Immature natural killer cell (primary cell): ENCODE data around the gene OR11H7. TPM values are rescaled to one million over a fixed set of nuclear protein-coding genes. Genes with fewer than 3 reads are reported as not detected.
"Not testable (repeated sequence)": the region's sequence is repeated elsewhere in the genome, so short reads cannot be mapped to it uniquely, and the experiment has no call there.

ENCODE experiments used
- DNase-seq, 3 donors: peaks; one replicate each; pipeline ENCODE4 v3.0.0; 2022; ENCODE audit warnings: mixed read lengths in 1 of 3
- H3K27ac Mint-ChIP-seq, 6 donors: one replicate each; pipeline ENCODE4 v1.8.0; 2020; ENCODE audit warnings: mixed read lengths in 6 of 6, mild to moderate bottlenecking in 5 of 6, inconsistent platforms in 4 of 6, moderate library complexity in 3 of 6
- H3K27me3 Mint-ChIP-seq, 3 donors: one replicate each; pipeline ENCODE4 v1.8.0; 2020 to 2021; ENCODE audit warnings: low read depth in 3 of 3, mild to moderate bottlenecking in 3 of 3, mixed read lengths in 3 of 3, moderate library complexity in 3 of 3, inconsistent platforms in 1 of 3
- H3K36me3 Mint-ChIP-seq, 3 donors: one replicate each; pipeline ENCODE4 v1.8.0; 2020; ENCODE audit warnings: mixed read lengths in 3 of 3, inconsistent platforms in 2 of 3, mild to moderate bottlenecking in 2 of 3
- H3K4me1 Mint-ChIP-seq, 2 donors: one replicate each; pipeline ENCODE4 v1.8.0; 2020; ENCODE audit warnings: inconsistent platforms in 2 of 2, mild to moderate bottlenecking in 2 of 2, mixed read lengths in 2 of 2, moderate library complexity in 1 of 2
- H3K4me3 Mint-ChIP-seq, 5 donors: one replicate each; pipeline ENCODE4 v1.8.0; 2020; ENCODE audit warnings: mild to moderate bottlenecking in 5 of 5, mixed read lengths in 5 of 5, inconsistent platforms in 3 of 5, moderate library complexity in 3 of 5
- H3K9me3 Mint-ChIP-seq, 6 donors: one replicate each; pipeline ENCODE4 v1.8.0; 2020; ENCODE audit warnings: mild to moderate bottlenecking in 6 of 6, mixed read lengths in 6 of 6, inconsistent platforms in 4 of 6, moderate library complexity in 3 of 6
- polyA plus RNA-seq, 3 donors: library from polyadenylated mRNA; unstranded; fragments of 300-500 nt; fragmentation: Illumina TruSeq; gene quantifications; one replicate each; pipeline ENCODE4 v1.2.3, GENCODE V29; 2021

OR11H7 gene
- polyA plus RNA-seq, 3 donors from 2014 or later = not detected

DNA sequence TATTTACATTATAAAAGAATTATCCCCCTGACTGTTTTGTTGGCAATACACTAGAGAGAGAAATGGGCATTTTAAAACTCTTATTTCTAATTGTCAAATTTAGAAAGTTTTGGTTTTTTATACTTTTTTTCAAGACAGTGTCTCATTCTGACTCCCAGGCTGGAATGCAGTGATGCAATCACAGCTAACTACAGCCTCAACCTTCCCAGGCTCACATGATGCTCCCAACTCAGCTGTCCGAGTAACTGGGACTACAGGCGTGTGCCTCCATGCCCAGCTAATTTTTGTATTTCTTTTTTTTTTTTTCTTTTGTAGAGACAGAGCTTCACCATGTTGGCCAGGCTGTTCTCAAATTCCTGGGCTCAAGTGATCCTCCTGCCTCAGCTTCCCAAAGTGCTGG lies 13.6 kb upstream of the OR11H7 start:
- Mint-ChIP-seq H3K9me3 (no peaks in the 10 kb centered on the region), H3K36me3 (no peaks in the 10 kb centered on the region), H3K4me1 (no peaks in the 10 kb centered on the region), H3K27me3 (peaks cover 1 to 7% (median 2%) of the 10 kb centered on the region in 3 donors), H3K4me3 (no peak overlapping the region), H3K27ac (no peak overlapping the region)
- DNase-seq = no peak

DNA sequence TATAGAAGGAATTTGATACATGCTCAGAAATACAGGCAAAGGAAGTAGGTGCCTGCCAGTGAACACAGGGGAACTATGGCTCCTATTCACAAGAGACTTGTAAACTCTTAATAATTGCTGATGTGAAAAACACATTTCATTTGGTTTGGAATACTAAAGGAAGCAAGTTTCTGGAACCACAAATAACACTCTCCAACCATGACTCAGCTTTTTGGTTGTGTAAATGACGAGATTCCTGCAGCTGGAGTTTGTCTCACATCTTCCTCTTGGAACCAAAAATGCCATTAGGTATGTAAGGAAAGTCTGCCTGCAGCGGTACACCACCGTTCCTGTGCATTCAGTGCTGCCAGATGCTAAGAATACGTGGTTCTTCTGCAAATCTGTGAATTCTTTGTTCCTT lies 9.7 kb upstream of the OR11H7 start:
- no peak overlapping the region for H3K27ac Mint-ChIP-seq
- H3K4me3 Mint-ChIP-seq = no peak overlapping the region
- H3K4me1 Mint-ChIP-seq = no peaks in the 10 kb centered on the region
- H3K9me3 Mint-ChIP-seq = peaks cover 0 to 5% (median 0%) of the 10 kb centered on the region in 6 donors
- H3K36me3 Mint-ChIP-seq = no peaks in the 10 kb centered on the region
- DNase-seq = no peak
- peaks cover 1 to 5% (median 4%) of the 10 kb centered on the region in 3 donors for H3K27me3 Mint-ChIP-seq

DNA sequence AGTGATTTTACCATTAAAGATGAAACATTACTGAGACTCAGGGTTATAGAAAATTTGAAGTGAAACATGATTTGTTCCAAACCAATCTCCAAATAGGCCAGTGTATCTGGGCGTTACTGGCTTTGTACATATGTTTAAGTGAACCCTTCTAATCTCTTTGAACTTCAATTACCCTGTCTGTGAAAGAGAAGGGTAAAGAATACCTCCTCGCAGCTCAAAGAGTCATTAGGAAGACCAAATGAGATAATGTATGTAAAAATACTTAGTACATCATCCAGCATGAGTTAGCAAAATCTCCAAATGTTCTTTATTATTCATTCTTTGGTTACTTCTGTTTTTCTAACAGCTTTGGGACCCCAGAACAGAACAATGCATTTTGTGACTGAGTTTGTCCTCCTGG lies 5.4 kb upstream of the OR11H7 start, which contains the start of gene OR11H6:
TSS of gene OR11H6 (plus strand) at position 301 of the 400 bp plus-strand sequence. CDS start at position 301, 0 bp downstream.
- H3K9me3 Mint-ChIP-seq = peaks cover 0 to 14% (median 6%) of the 10 kb centered on the region in 6 donors
- no peak for DNase-seq
- no peak within 1 kb of the TSS for H3K27ac Mint-ChIP-seq
- peaks cover 1 to 5% (median 2%) of the 10 kb centered on the region in 3 donors for H3K27me3 Mint-ChIP-seq
- H3K4me3 Mint-ChIP-seq = no peak within 1 kb of the TSS
- H3K4me1 Mint-ChIP-seq = no peaks in the 10 kb centered on the region
- H3K36me3 Mint-ChIP-seq = no peaks in the 10 kb centered on the region

DNA sequence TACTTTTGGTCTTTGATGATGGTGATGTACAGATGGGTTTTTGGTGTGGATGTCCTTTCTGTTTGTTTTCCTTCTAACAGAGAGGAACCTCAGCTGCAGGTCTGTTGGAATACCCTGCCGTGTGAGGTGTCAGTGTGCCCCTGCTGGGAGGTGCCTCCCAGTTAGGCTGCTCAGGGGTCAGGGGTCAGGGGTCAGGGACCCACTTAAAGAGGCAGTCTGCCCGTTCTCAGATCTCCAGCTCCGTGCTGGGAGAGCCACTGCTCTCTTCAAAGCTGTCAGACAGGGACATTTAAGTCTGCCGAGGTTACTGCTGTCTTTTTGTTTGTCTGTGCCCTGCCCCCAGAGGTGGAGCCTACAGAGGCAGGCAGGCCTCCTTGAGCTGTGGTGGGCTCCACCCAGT lies 6.6 kb downstream of the OR11H7 start:
- not testable (repeated sequence) for H3K27me3 Mint-ChIP-seq, H3K27ac Mint-ChIP-seq, DNase-seq, H3K9me3 Mint-ChIP-seq, H3K4me1 Mint-ChIP-seq, H3K4me3 Mint-ChIP-seq, H3K36me3 Mint-ChIP-seq

DNA sequence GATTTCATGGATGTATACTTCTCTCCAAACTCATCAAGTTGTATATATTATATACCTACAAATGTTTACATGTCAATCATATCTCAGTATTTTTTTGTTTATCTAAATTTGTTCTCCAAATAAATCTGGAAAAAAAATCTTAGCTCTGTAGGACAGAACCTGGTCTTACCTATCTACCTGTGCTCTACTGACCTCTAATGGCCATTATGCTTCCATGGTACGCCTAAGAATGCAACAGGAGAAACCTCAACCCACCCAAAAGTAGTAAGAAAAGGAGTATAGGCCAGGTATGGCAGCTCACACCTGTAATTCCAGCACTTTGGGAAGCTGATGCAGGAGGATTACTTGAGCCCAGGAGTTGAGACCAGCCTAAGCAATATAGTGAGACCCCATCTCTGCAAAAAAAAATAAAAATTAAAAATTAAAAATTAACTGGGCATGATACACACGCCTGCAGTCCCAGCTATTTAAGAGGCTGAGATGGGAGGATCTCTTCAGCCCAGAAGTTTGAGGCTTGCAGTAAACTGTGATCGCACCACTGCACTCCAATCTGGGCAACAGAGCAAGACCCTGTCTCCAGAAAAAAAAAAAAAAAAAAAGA lies 19.0 kb downstream of the OR11H7 start:
- H3K4me3 Mint-ChIP-seq = no peak overlapping the region
- H3K9me3 Mint-ChIP-seq = peaks cover 6 to 21% (median 8%) of the 10 kb centered on the region in 6 donors
- peaks cover 0 to 1% (median 0%) of the 10 kb centered on the region in 3 donors for H3K27me3 Mint-ChIP-seq
- H3K4me1 Mint-ChIP-seq = no peaks in the 10 kb centered on the region
- H3K36me3 Mint-ChIP-seq = peaks cover 6 to 7% (median 7%) of the 10 kb centered on the region in 3 donors
- DNase-seq = no peak
- no peak overlapping the region for H3K27ac Mint-ChIP-seq

DNA sequence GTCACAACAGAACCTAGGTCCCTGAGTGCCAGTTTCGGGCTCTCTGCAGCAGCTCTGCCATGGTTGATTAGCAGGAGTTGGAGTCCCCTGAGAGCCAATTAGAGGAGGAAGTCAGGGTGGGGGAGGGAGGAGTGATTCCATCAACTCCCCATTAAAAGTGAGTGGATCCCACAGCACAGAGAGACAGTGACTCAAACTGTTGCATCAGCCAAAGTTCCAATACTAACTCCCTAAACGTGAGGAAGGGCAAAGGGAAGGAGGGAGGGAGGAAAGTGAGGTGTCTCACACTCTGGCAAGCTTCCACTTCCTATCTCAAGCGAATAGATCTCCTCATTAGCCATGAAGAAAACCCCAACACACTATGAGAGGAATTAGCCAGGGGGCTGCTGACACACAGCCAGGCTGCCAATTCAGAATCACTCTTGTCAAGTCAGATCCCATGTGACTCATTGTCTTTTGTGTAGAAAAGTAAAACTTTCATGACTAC lies 33.9 kb downstream of the OR11H7 start:
- Mint-ChIP-seq H3K27me3 (no peaks in the 10 kb centered on the region), H3K4me3 (no peak overlapping the region), H3K27ac (no peak overlapping the region), H3K9me3 (no peaks in the 10 kb centered on the region), H3K36me3 (peaks cover 6 to 18% (median 17%) of the 10 kb centered on the region in 3 donors), H3K4me1 (no peaks in the 10 kb centered on the region)
- no peak for DNase-seq

DNA sequence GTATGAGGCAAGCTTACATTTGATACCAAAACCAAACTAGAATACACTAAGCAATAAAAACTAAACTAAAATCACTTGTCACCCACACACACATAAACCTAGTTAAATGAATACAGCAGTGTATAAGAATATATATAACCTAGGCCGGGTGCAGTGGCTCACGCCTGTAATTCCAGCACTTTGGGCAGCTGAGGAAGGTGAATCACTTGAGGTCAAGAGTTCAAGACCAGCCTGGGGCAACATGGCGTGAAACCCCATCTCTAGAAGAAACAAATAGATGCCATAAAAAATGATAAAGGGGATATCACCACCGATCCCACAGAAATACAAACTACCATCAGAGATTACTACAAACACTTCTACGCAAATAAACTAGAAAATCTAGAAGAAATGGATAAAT lies 35.6 kb downstream of the OR11H7 start:
- not testable (repeated sequence) for H3K27ac Mint-ChIP-seq, H3K4me3 Mint-ChIP-seq, H3K9me3 Mint-ChIP-seq, H3K27me3 Mint-ChIP-seq, H3K4me1 Mint-ChIP-seq, DNase-seq
- peaks cover 6 to 18% (median 17%) of the 10 kb centered on the region in 3 donors for H3K36me3 Mint-ChIP-seq

DNA sequence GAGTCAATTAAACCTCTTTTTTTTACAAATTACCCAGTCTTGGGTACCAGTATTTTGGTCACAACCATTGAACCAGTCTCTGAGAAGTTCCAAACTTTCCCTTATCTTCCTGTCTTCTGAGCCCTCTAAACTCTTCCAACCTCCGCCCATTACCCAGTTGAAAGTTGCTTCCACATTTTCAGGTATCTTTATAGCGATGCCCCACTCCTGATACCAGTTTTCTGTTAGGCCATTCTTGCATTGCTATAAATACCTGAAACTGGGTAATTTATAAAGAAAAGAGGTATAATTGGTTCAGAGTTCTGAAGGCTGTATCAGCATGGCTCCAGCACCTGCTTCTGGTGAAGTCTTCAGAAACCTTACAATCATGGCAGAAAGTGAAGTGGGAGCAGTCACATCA lies 45.3 kb downstream of the OR11H7 start:
- H3K4me3 Mint-ChIP-seq = no peak overlapping the region
- no peak for DNase-seq
- H3K4me1 Mint-ChIP-seq = peaks cover 0 to 4% of the 10 kb centered on the region in 2 donors
- H3K36me3 Mint-ChIP-seq = peaks cover 35 to 57% (median 37%) of the 10 kb centered on the region in 3 donors
- peaks cover 0 to 9% (median 4%) of the 10 kb centered on the region in 6 donors for H3K9me3 Mint-ChIP-seq
- peaks cover 0 to 2% (median 0%) of the 10 kb centered on the region in 3 donors for H3K27me3 Mint-ChIP-seq
- H3K27ac Mint-ChIP-seq = no peak overlapping the region

DNA sequence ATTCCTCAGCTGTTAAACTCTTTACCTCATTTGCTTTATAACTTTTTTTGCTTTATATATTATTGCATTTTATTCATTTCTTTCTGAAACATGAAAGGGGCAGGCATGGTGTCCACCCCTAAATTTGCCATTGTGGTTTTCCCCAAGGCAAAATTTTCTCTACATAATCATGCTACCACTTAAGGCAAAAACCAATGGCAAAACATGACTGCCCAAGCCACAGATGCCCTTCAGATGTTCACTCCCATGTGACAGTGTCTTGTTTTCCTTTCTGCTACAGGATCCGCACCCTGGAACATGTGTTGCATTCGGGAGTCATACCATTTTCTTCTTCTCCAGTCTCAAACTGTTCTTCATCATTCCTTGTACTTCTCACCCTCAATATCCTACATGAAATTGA lies 48.6 kb downstream of the OR11H7 start:
- Mint-ChIP-seq H3K4me3 (no peak overlapping the region), H3K27me3 (peaks cover 0 to 3% (median 2%) of the 10 kb centered on the region in 3 donors), H3K36me3 (peaks cover 39 to 65% (median 41%) of the 10 kb centered on the region in 3 donors), H3K9me3 (peaks cover 0 to 4% (median 3%) of the 10 kb centered on the region in 6 donors), H3K4me1 (peaks cover 6 to 14% of the 10 kb centered on the region in 2 donors), H3K27ac (no peak overlapping the region)
- no peak for DNase-seq

DNA sequence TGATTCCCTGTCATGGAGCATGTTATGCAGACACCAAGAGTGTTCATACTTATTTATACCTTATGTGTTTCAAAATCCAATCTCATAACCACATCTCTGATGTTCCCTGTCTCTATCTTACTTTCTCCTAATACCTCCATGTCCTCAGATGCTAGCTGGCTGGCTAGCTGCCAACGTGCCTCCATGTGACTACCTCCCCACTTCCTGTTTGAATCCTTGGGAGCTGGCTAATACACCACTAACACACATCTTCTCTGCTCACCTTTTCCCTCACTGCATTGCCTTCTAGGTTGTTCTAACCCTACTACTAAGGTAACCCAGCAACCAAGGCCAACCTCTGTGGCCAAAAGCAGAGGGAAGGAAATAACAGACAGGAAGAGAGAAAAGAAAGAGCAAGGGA lies 49.6 kb downstream of the OR11H7 start:
- H3K4me1 Mint-ChIP-seq = peaks cover 6 to 14% of the 10 kb centered on the region in 2 donors
- H3K27me3 Mint-ChIP-seq = peaks cover 0 to 5% (median 2%) of the 10 kb centered on the region in 3 donors
- DNase-seq = no peak
- H3K27ac Mint-ChIP-seq = peak overlapping the region in 1 of 6 donors; percentile 67
- peaks cover 36 to 67% (median 45%) of the 10 kb centered on the region in 3 donors for H3K36me3 Mint-ChIP-seq
- peaks cover 0 to 7% (median 1%) of the 10 kb centered on the region in 6 donors for H3K9me3 Mint-ChIP-seq
- H3K4me3 Mint-ChIP-seq = no peak overlapping the region

DNA sequence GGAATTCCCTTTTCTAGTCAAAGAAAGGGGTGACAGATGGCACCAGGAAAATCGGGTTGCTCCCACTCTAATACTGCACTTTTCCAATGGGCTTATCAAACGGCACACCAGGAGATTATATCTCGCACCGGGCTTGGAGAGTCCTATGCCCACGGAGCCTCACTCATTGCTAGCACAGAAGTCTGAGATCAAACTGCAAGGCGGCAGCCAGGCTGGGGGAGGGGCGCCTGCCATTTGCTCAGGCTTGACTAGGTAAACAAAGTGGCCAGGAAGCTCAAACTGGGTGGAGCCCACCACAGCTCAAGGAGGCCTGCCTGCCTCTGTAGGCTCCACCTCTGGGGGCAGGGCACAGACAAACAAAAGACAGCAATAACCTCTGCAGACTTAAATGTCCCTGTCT lies 51.5 kb downstream of the OR11H7 start:
- not testable (repeated sequence) for DNase-seq, H3K9me3 Mint-ChIP-seq, H3K27me3 Mint-ChIP-seq, H3K27ac Mint-ChIP-seq, H3K4me3 Mint-ChIP-seq
- H3K36me3 Mint-ChIP-seq = peaks cover 20 to 60% (median 44%) of the 10 kb centered on the region in 3 donors
- H3K4me1 Mint-ChIP-seq = peaks cover 6 to 14% of the 10 kb centered on the region in 2 donors

Other genes starting within 250 kb of the OR11H7 start
- gene OR4Q2, start 226.8 kb upstream of the OR11H7 start, polyA plus RNA-seq = not detected
- gene OR4K14, start 209.7 kb upstream of the OR11H7 start, polyA plus RNA-seq = not detected
- not detected for gene OR4K13, start 192.9 kb upstream of the OR11H7 start, polyA plus RNA-seq
- not detected for gene OR4L1, start 168.9 kb upstream of the OR11H7 start, polyA plus RNA-seq
- gene OR4K17, start 118.2 kb upstream of the OR11H7 start, polyA plus RNA-seq = not detected
- gene OR4N5, start 90.2 kb upstream of the OR11H7 start, polyA plus RNA-seq = not detected
- not detected for gene OR11G2, start 38.1 kb upstream of the OR11H7 start, polyA plus RNA-seq
- not detected for gene OR11H6, start 5.3 kb upstream of the OR11H7 start, polyA plus RNA-seq
- gene OR11H4, start 10.3 kb downstream of the OR11H7 start, polyA plus RNA-seq = not detected
- 10 to 100 TPM; 24.3 to 42.4 (median 25.9) TPM for gene TTC5, start 77.0 kb downstream of the OR11H7 start, polyA plus RNA-seq
- 10 to 100 TPM; 11.0 to 16.2 (median 14.9) TPM for gene CCNB1IP1, start 104.3 kb downstream of the OR11H7 start, polyA plus RNA-seq
- 10 to 100 TPM in 2 of 3 donors, 1 to 10 TPM in 1; 8.1 to 12.8 (median 10.4) TPM for gene PARP2, start 114.7 kb downstream of the OR11H7 start, polyA plus RNA-seq
- gene TEP1, start 184.5 kb downstream of the OR11H7 start, polyA plus RNA-seq = 1 to 10 TPM in 2 of 3 donors, not detected in 1; 4.2 to 8.1 TPM
- gene KLHL33, start 207.2 kb downstream of the OR11H7 start, polyA plus RNA-seq = under 1 TPM in 1 of 3 donors, not detected in 2; 0.21 TPM
- 10 to 100 TPM; 40.2 to 49.4 (median 45.5) TPM for gene OSGEP, start 225.8 kb downstream of the OR11H7 start, polyA plus RNA-seq
- gene APEX1, start 226.2 kb downstream of the OR11H7 start, polyA plus RNA-seq = 10 to 100 TPM; 85.6 to 95.6 (median 93.3) TPM
- 10 to 100 TPM; 17.7 to 29.2 (median 26.2) TPM for gene PIP4P1, start 232.5 kb downstream of the OR11H7 start, polyA plus RNA-seq
- 10 to 100 TPM; 38.8 to 71.6 (median 69.6) TPM for gene PNP, start 240.4 kb downstream of the OR11H7 start, polyA plus RNA-seq